ENCODE results near the gene PPP1R3E. TPM values are rescaled to one million over a fixed set of nuclear protein-coding genes. Genes with fewer than 3 reads are reported as not detected.

The PPP1R3E gene
- total RNA-seq, 1 experiment from 2014 or later = 3.9 TPM

GRCh38 chr14:23296012-23296777 lies 6.5 kb downstream of the PPP1R3E start:
- H4K20me1 ChIP-seq (ENCODE audit: control insufficient read depth, insufficient read depth, insufficient read length) = no peaks in the 10 kb centered on the region
- Mint-ChIP-seq H3K4me3 (peak overlapping the region in 1 of 2 experiments; percentile 7; a peak in 2 of 5 replicates), H3K9me3 (peaks cover 0 to 5% of the 10 kb centered on the region in 2 experiments; a peak in 1 of 5 replicates), H3K36me3 (ENCODE audit: insufficient read depth in 1 of 3, low read depth in 3 of 3) (peaks cover 0 to 10% (median 0%) of the 10 kb centered on the region in 3 experiments; a peak in 1 of 7 replicates), H3K27ac (no peak overlapping the region), H3K27me3 (ENCODE audit: low read depth) (peaks cover 97% of the 10 kb centered on the region), H3K4me1 (peaks cover 21 to 29% of the 10 kb centered on the region in 2 experiments)
- no peak overlapping the region for H3K14ac ChIP-seq (ENCODE audit: insufficient read depth, low read length)
- no peak for TF ChIP-seq CTCF (conservative IDR thresholded peaks at IDR 0.05)
- WGBS (ENCODE audit: extremely low coverage, insufficient read length, low lambda C conversion rate) = no CpG with 5 or more reads among the region's 7 CpGs
- no peak overlapping the region for H3K23ac ChIP-seq (ENCODE audit: insufficient read length, low read depth, low read length)
- H2BK5ac ChIP-seq (ENCODE audit: insufficient read length, low read length) = no peak overlapping the region
- H3K9ac ChIP-seq (ENCODE audit: extremely low read depth, insufficient read length, low read length) = no peak overlapping the region
- no peak overlapping the region for H2BK120ac ChIP-seq (ENCODE audit: low read depth, low read length, poor library complexity, severe bottlenecking)
- H3K79me1 ChIP-seq (ENCODE audit: insufficient read depth, low read depth, low read length, poor library complexity, severe bottlenecking) = no peaks in the 10 kb centered on the region
- no peak overlapping the region for H3K56ac ChIP-seq (ENCODE audit: insufficient read length, low read depth, low read length)
- H2BK20ac ChIP-seq (ENCODE audit: low read depth, low read length, poor library complexity, severe bottlenecking) = no peak overlapping the region
- DNase-seq = no peak
- no peak overlapping the region for H4K91ac ChIP-seq (ENCODE audit: insufficient read length, low read depth, low read length)
- no peak overlapping the region for H3K4me2 ChIP-seq (ENCODE audit: insufficient read depth, insufficient read length, low read length)
- no peak overlapping the region for H3K18ac ChIP-seq (ENCODE audit: insufficient read length, low read depth, low read length)
- H3K4me1 ChIP-seq (ENCODE audit: insufficient read depth, low read length) = no peaks in the 10 kb centered on the region
- no peaks in the 10 kb centered on the region for H3K9me3 ChIP-seq (ENCODE audit: control insufficient read depth, low read depth, low read length)
- H4K8ac ChIP-seq (replicated peaks; ENCODE audit: insufficient read length, low read depth, low read length) = no peak overlapping the region
- no peak overlapping the region for H3T11ph ChIP-seq (ENCODE audit: low read length)
- peaks cover 53% of the 10 kb centered on the region for H3K27me3 ChIP-seq (ENCODE audit: insufficient read depth, low read length)
- peaks cover 5% of the 10 kb centered on the region for H3K23me2 ChIP-seq (ENCODE audit: insufficient read length, low read depth, low read length, poor library complexity, severe bottlenecking)
- no peaks in the 10 kb centered on the region for H3K79me2 ChIP-seq (ENCODE audit: insufficient read depth, low read length)
- no peak overlapping the region for H2AFZ ChIP-seq (ENCODE audit: low read length)
- no peak overlapping the region for H3K27ac ChIP-seq (ENCODE audit: insufficient read length, low read depth, low read length)
- H2BK15ac ChIP-seq (ENCODE audit: low read depth, low read length) = no peak overlapping the region
- no peak overlapping the region for H3K4ac ChIP-seq (ENCODE audit: low read depth, low read length)
- no peak overlapping the region for H2BK12ac ChIP-seq (ENCODE audit: insufficient read length, low read depth, low read length)
- no peak overlapping the region for H4K5ac ChIP-seq (ENCODE audit: insufficient read length, low read depth, low read length)
- no peak overlapping the region for H2AK5ac ChIP-seq (ENCODE audit: insufficient read length, low read length)

All from H9 (cell line).